IMR-90 (cell line): ENCODE results near the gene IWS1. TPM values are rescaled to one million over a fixed set of nuclear protein-coding genes. Genes with fewer than 3 reads are reported as not detected.

Experiments
- ATAC-seq: fragments of 200-7000 bp; cut with Tn5 transposase; 2 replicates; pipeline ENCODE4 v1.9.1; 2020; ENCODE audit warnings: low read depth, mild to moderate bottlenecking, moderate library complexity
- BruUV-seq: library from RNA; stranded (reverse); fragments of 400-500 nt; replicated peaks from 2 replicates; lab custom pipeline; 2021; lab: Mats Ljungman, UMichigan
- CTCF ChIA-PET: fragments of 300-600 bp; formaldehyde crosslinking; extraction: SDS; loops from one replicate; lab custom pipeline; 2021; ENCODE audit warnings: antibody characterized with exemption; lab: Yijun Ruan, JAX
- POLR2A ChIA-PET: fragments of 300-600 bp; sonication (Branson Sonifier 250); formaldehyde crosslinking; loops from one replicate; lab custom pipeline; 2022; ENCODE audit warnings: antibody characterized with exemption; ENCODE audit not compliant: unreplicated experiment; lab: Charles Lee
- DNase-seq: peaks from one replicate; pipeline ENCODE4 v3.0.0; 2013
- H2AFZ ChIP-seq: replicated peaks from 2 replicates; pipeline ENCODE3; 2013; ENCODE audit warnings: low read length, mild to moderate bottlenecking; ENCODE audit not compliant: poor library complexity
- H2AK5ac ChIP-seq: 2 replicates; pipeline ENCODE4 v1.6.1; 2013; ENCODE audit warnings: low read depth, low read length, inconsistent platforms
- H2AK9ac ChIP-seq: replicated peaks from 2 replicates; pipeline ENCODE3; 2013; ENCODE audit warnings: mild to moderate bottlenecking, low read depth, low read length, moderate library complexity; ENCODE audit not compliant: poor library complexity
- H2BK120ac ChIP-seq: 2 replicates; pipeline ENCODE4 v1.6.1; 2013; ENCODE audit warnings: low read depth, low read length, inconsistent platforms
- H2BK15ac ChIP-seq: 3 replicates; pipeline ENCODE4 v1.6.1; 2013; ENCODE audit warnings: low read depth, low read length, inconsistent platforms
- H2BK20ac ChIP-seq: 2 replicates; pipeline ENCODE4 v1.6.1; 2013; ENCODE audit warnings: low read depth, mild to moderate bottlenecking, inconsistent platforms, low read length, moderate library complexity
- H2BK5ac ChIP-seq: 2 replicates; pipeline ENCODE4 v1.6.1; 2013; ENCODE audit warnings: mild to moderate bottlenecking, low read depth, low read length, inconsistent platforms; ENCODE audit not compliant: poor library complexity, severe bottlenecking
- H3K14ac ChIP-seq: replicated peaks from 2 replicates; pipeline ENCODE4 v1.6.1; 2013; ENCODE audit warnings: low read depth, low read length, inconsistent platforms
- H3K18ac ChIP-seq: 2 replicates; pipeline ENCODE4 v1.6.1; 2013; ENCODE audit warnings: low read depth, low read length, control low read depth
- H3K23ac ChIP-seq: 2 replicates; pipeline ENCODE4 v1.6.1; 2013; ENCODE audit warnings: low read depth, low read length, inconsistent platforms
- H3K27ac ChIP-seq: 2 replicates; pipeline ENCODE4 v1.5.1; 2013; ENCODE audit warnings: mild to moderate bottlenecking, control low read depth, low read length; ENCODE audit not compliant: insufficient read depth
- H3K27me3 ChIP-seq: 2 replicates; pipeline ENCODE4 v1.6.1; 2013; ENCODE audit warnings: low read length; ENCODE audit not compliant: control insufficient read depth, insufficient read depth
- H3K36me3 ChIP-seq: 2 replicates; pipeline ENCODE4 v1.6.1; 2013; ENCODE audit warnings: low read length, mixed read lengths; ENCODE audit not compliant: control insufficient read depth, insufficient read depth
- H3K4ac ChIP-seq: 2 replicates; pipeline ENCODE4 v1.6.1; 2013; ENCODE audit warnings: low read depth, low read length, inconsistent platforms
- H3K4me1 ChIP-seq: 2 replicates; pipeline ENCODE4 v1.6.1; 2013; ENCODE audit warnings: low read length, mixed read lengths; ENCODE audit not compliant: control insufficient read depth, insufficient read depth
- H3K4me2 ChIP-seq: 2 replicates; pipeline ENCODE4 v1.6.1; 2013; ENCODE audit warnings: low read depth, mild to moderate bottlenecking, control low read depth, low read length, moderate library complexity
- H3K4me3 ChIP-seq: 2 replicates; pipeline ENCODE4 v1.5.1; 2013; ENCODE audit warnings: low read depth, mild to moderate bottlenecking, control low read depth, low read length, moderate library complexity; ENCODE audit not compliant: insufficient read depth
- H3K56ac ChIP-seq: 2 replicates; pipeline ENCODE4 v1.6.1; 2013; ENCODE audit warnings: low read length, inconsistent platforms; ENCODE audit not compliant: insufficient read depth; ENCODE audit errors: extremely low read depth
- H3K79me1 ChIP-seq, 2 experiments: 2 replicates each; pipeline ENCODE4 v1.6.1; 2013; ENCODE audit warnings: low read length in 2 of 2, inconsistent platforms in 1 of 2, low read depth in 1 of 2
- H3K9ac ChIP-seq: 2 replicates; pipeline ENCODE4 v1.6.1; 2013; ENCODE audit warnings: low read depth, low read length, control low read depth
- H3K9me1 ChIP-seq: 2 replicates; pipeline ENCODE4 v1.6.1; 2013; ENCODE audit warnings: low read length, inconsistent platforms; ENCODE audit not compliant: insufficient read depth
- H3K9me3 ChIP-seq: 2 replicates; pipeline ENCODE4 v1.6.1; 2013; ENCODE audit warnings: low read length; ENCODE audit not compliant: control insufficient read depth, insufficient read depth
- H4K20me1 ChIP-seq: 2 replicates; pipeline ENCODE4 v1.6.1; 2013; ENCODE audit warnings: low read length, inconsistent platforms; ENCODE audit not compliant: insufficient read depth
- H4K5ac ChIP-seq: 2 replicates; pipeline ENCODE4 v1.6.1; 2013; ENCODE audit warnings: mild to moderate bottlenecking, low read depth, low read length, control low read depth
- H4K8ac ChIP-seq, 2 experiments: 2 replicates each; pipeline ENCODE4 v1.6.1; 2013; ENCODE audit warnings: low read depth in 2 of 2, low read length in 2 of 2, control low read depth in 1 of 2, inconsistent platforms in 1 of 2
- H4K91ac ChIP-seq: 2 replicates; pipeline ENCODE4 v1.6.1; 2013; ENCODE audit warnings: low read depth, low read length, inconsistent platforms; ENCODE audit not compliant: insufficient read depth
- BHLHE40 ChIP-seq: fragments of 150-350 bp; IDR thresholded peaks from 2 replicates; pipeline ENCODE4 v1.6.1; 2016; ENCODE audit warnings: mild to moderate bottlenecking, low read depth, low read length
- CHD1 ChIP-seq: IDR thresholded peaks from 2 replicates; pipeline ENCODE4 v1.6.1; 2012; ENCODE audit warnings: low read depth, low read length, improper control_type of control experiment
- CTCF ChIP-seq: conservative IDR thresholded peaks from 2 replicates; pipeline ENCODE4 v1.5.1; 2012; ENCODE audit warnings: mild to moderate bottlenecking, low read depth, low read length, improper control_type of control experiment
- ELK1 ChIP-seq: fragments of 150-350 bp; IDR thresholded peaks from 2 replicates; pipeline ENCODE4 v1.6.1; 2016; ENCODE audit warnings: low read depth, mild to moderate bottlenecking, low read length, moderate library complexity, borderline replicate concordance
- FOS ChIP-seq: fragments of 150-350 bp; IDR thresholded peaks from 2 replicates; pipeline ENCODE4 v1.6.1; 2016; ENCODE audit warnings: low read depth, low read length
- MAZ ChIP-seq: IDR thresholded peaks from 2 replicates; pipeline ENCODE4 v1.6.1; 2012; ENCODE audit warnings: low read depth, mild to moderate bottlenecking, low read length, improper control_type of control experiment, moderate library complexity, borderline replicate concordance
- MXI1 ChIP-seq: IDR thresholded peaks from 2 replicates; pipeline ENCODE4 v1.6.1; 2012; ENCODE audit warnings: low read depth, mild to moderate bottlenecking, low read length, moderate library complexity, borderline replicate concordance
- NFE2L2 ChIP-seq: fragments of 150-350 bp; IDR thresholded peaks from 2 replicates; pipeline ENCODE4 v1.6.1; 2016; ENCODE audit warnings: low read depth, mild to moderate bottlenecking, low read length
- POLR2A ChIP-seq: IDR thresholded peaks from 2 replicates; pipeline ENCODE4 v1.6.1; 2012; ENCODE audit warnings: mild to moderate bottlenecking, low read depth, low read length
- RAD21 ChIP-seq: IDR thresholded peaks from 2 replicates; pipeline ENCODE4 v1.6.1; 2012; ENCODE audit warnings: low read length, improper control_type of control experiment
- RCOR1 ChIP-seq: IDR thresholded peaks from 2 replicates; pipeline ENCODE4 v1.6.1; 2012; ENCODE audit warnings: mild to moderate bottlenecking, low read length, improper control_type of control experiment; ENCODE audit not compliant: insufficient replicate concordance
- RFX5 ChIP-seq: IDR thresholded peaks from 2 replicates; pipeline ENCODE4 v1.8.0; 2012; ENCODE audit warnings: low read depth, mild to moderate bottlenecking, low read length, moderate library complexity
- SMC3 ChIP-seq: fragments of 150-350 bp; IDR thresholded peaks from 2 replicates; pipeline ENCODE4 v1.6.1; 2016; ENCODE audit warnings: low read depth, mild to moderate bottlenecking, antibody characterized with exemption, low read length, moderate library complexity
- USF2 ChIP-seq: fragments of 150-350 bp; IDR thresholded peaks from 2 replicates; pipeline ENCODE4 v1.6.1; 2017; ENCODE audit warnings: mild to moderate bottlenecking, antibody characterized with exemption, low read length, low read depth
- WGBS, 2 experiments: methylation state at CpG; one replicate each; pipeline versions ENCODE4 v1.1.5 to v1.1.7; 2013; ENCODE audit warnings: missing lambda C conversion rate in 2 of 2; ENCODE audit not compliant: insufficient read length in 1 of 2; ENCODE audit errors: extremely low coverage in 2 of 2; 5-methylcytosine and 5-hydroxymethylcytosine counted together
- dilution Hi-C: fragments of 300-500 bp; cut with HindIII; formaldehyde crosslinking; loops from one replicate; pipeline ENCODE4 v1.14.3; 2018; ENCODE audit warnings: low sequenced_read_pairs; ENCODE audit not compliant: unreplicated experiment
- in situ Hi-C: fragments of 300-500 bp; cut with MboI; formaldehyde crosslinking; loops from 3 replicates; pipeline ENCODE4 v1.14.3; 2019; ENCODE audit warnings: low sequenced_read_pairs, inconsistent platforms, mixed read lengths
- intact Hi-C: fragments of 100-400 bp; cut with micrococcal nuclease; formaldehyde crosslinking; loops from 2 replicates; pipeline ENCODE4 v1.10.0; 2022
- polyA plus RNA-seq, 3 experiments: library from polyadenylated mRNA; depleted of rRNA; stranded (reverse); fragments of >200 nt; gene quantifications; 2 replicates each; pipeline ENCODE4 v1.2.3, GENCODE V29; 2012; ENCODE audit warnings: low replicate concordance in 1 of 3
- total RNA-seq: library from RNA; depleted of rRNA; stranded (reverse); fragments of >200 nt; gene quantifications from 2 replicates; pipeline ENCODE4 v1.2.3, GENCODE V29; 2012

The IWS1 gene
- total and polyA plus RNA-seq, 2 of the 4 experiments (the other 2 are of a cell fraction), result 31.5 to 52.5 TPM

- H3K9me1 ChIP-seq, result no peaks in the 10 kb centered on the region; the same call in 1 of the 2 replicates
- no peak overlapping the region for H3K23ac ChIP-seq
- no peaks in the 10 kb centered on the region for H3K9me3 ChIP-seq
- CTCF ChIA-PET, result interaction anchor here (0.5 kb wide), 1 partner anchor 45 kb away, joined by 3 read pairs; no protein-coding TSS in a partner anchor
- 0 out of 2 replicates have a peak, but pooled peaks cover 3% of the 10 kb centered on the region for H3K4me1 ChIP-seq
- H2BK5ac ChIP-seq, result no peak overlapping the region
- H3K18ac ChIP-seq, result no peak overlapping the region
- no peak overlapping the region for H2BK15ac ChIP-seq
- H3K79me1 ChIP-seq, result no peaks in the 10 kb centered on the region
- no peak overlapping the region for H2BK20ac ChIP-seq
- dilution Hi-C loops, result no loop called here
- no peak overlapping the region for H4K5ac ChIP-seq
- intact Hi-C loops, result no loop called here
- H3K4me3 ChIP-seq, result no peak overlapping the region
- H4K8ac ChIP-seq, result no peak overlapping the region
- H4K20me1 ChIP-seq, result no peaks in the 10 kb centered on the region
- H3K27ac ChIP-seq, result no peak overlapping the region
- ATAC-seq (no peak), DNase-seq (no peak)
- WGBS, 2 experiments, result 67% methylated on average over 1 of the region's 13 CpGs; no CpG with 5 or more reads in 1 of the 2 experiments
- no TSS peak for BruUV-seq
- POLR2A ChIA-PET, result no interaction called here
- H2AK9ac ChIP-seq, result no peak overlapping the region
- H3K4ac ChIP-seq, result no peak overlapping the region
- in situ Hi-C loops, result no loop called here
- H3K14ac ChIP-seq, result 0 out of 2 replicates have a peak overlapping the region, but pooled peaks have one; percentile 8
- no peak overlapping the region for H2BK120ac ChIP-seq
- H4K91ac ChIP-seq, result no peak overlapping the region
- H2AFZ ChIP-seq, result no peak overlapping the region
- no peak overlapping the region for H3K56ac ChIP-seq
- no peak overlapping the region for H2AK5ac ChIP-seq
- H3K9ac ChIP-seq, result no peak overlapping the region
- no peak overlapping the region for H3K4me2 ChIP-seq
- no peaks in the 10 kb centered on the region for H3K36me3 ChIP-seq
- no peaks in the 10 kb centered on the region for H3K27me3 ChIP-seq
- no peak for TF ChIP-seq USF2
- TF ChIP-seq CTCF, result no peak
- no peak for TF ChIP-seq POLR2A
- TF ChIP-seq SMC3, result no peak
- TF ChIP-seq RAD21, result no peak
- TF ChIP-seq MXI1, result no peak
- TF ChIP-seq BHLHE40, result no peak
- no peak for TF ChIP-seq CHD1
- TF ChIP-seq MAZ, result no peak
- TF ChIP-seq ELK1, result no peak
- TF ChIP-seq RFX5, result no peak
- TF ChIP-seq RCOR1, result no peak
- no peak for TF ChIP-seq FOS
- no peak for TF ChIP-seq NFE2L2
Measured at GRCh38 chr2:127455566-127456493, 70.5 kb downstream of the IWS1 start.
